M059J (cell line): ENCODE measurements around the gene TRMT10C. TPM values are rescaled to one million over a fixed set of nuclear protein-coding genes. Genes with fewer than 3 reads are reported as not detected.
"Not testable (repeated sequence)": the region's sequence is repeated elsewhere in the genome, so short reads cannot be mapped to it uniquely, and the experiment has no call there.

Experiments
- DNase-seq: peaks from one replicate; pipeline ENCODE4 v3.0.0-alpha.2; 2012; ENCODE audit warnings: low read depth
- total RNA-seq: library from RNA; depleted of rRNA; stranded (reverse); fragments of >200 nt; shearing (Covaris generic); gene quantifications from 2 replicates; pipeline ENCODE4 v1.2.3, GENCODE V29; 2014

Gene TRMT10C
- total RNA-seq, 1 experiment from 2014 or later = 53.6 TPM

DNA sequence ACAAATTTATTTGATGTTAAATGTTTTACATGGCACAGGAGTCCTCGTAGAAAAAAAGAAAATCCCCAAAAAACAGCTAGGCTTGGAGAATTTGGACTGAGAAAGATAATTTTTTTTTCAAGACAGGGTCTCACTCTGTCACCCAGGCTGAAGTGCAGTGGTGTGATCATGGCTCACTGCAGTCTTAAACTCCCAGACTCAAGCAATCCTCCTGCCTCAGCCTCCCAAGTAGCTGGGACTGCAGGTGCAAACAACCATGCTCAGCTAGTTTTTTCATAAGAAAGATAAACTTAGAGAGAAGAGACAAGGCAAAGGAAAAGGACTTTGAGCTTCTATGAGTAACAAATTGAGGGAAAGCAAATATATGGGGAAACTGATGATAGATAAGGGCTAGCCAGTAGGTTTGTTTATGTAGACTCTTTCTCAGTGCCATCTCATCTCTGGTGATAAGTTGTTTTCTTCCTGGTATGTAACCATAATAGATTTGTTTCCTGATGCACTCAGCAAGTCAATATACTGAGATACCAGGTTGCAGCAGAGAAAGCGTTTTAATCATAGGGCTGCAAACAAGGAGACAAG, 13.1 kb upstream of the TRMT10C start:
- DNase-seq = no peak

DNA sequence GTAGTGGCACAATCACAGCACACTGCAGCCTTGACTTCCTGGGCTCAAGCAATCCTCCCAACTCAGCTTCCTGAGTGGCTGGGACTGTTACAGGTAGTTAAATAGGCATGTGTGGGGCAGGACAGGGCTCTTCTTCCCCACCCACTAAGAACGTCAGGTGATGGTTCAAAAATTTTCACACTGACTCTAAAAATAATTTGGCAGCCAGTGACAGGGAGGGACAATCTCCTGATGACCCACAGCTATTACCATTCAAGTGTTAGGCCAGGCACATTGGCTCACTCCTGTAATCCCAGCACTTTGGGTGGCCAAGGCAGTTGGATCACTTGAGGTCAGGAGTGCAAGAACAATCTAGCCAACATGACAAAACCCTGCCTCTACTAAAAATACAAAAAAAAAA, 12.2 kb upstream of the TRMT10C start:
- no peak for DNase-seq

DNA sequence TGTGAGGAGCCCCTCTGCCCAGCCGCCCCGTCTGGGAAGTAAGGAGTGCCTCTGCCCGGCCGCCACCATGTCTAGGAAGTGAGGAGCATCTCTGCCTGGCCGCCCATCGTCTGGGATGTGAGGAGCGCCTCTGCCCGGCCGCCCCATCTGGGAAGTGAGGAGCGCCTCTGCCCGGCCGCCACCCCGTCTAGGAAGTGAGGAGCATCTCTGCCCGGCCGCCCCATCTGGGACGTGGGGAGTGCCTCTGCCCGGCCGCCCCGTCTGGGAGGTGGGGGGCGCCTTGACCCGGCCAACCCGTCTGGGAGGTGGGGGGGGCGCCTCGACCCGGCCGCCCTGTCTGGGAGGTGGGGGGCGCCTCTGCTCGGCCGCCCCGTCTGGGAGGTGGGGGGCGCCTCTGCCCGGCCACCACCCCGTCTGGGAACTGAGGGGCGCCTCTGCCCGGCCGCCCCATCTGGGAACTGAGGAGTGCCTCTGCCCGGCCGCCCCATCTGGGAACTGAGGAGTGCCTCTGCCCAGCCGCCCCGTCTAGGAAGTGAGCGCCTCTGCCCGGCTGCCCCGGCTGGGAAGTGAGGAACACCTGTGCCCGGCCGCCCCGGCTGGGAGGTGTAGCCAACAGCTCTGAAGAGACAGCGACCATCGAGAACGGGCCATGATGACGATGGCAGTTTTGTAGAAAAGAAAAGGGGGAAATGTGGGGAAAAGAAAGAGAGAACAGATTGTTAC, 10.1 kb upstream of the TRMT10C start:
- DNase-seq = not testable (repeated sequence)

DNA sequence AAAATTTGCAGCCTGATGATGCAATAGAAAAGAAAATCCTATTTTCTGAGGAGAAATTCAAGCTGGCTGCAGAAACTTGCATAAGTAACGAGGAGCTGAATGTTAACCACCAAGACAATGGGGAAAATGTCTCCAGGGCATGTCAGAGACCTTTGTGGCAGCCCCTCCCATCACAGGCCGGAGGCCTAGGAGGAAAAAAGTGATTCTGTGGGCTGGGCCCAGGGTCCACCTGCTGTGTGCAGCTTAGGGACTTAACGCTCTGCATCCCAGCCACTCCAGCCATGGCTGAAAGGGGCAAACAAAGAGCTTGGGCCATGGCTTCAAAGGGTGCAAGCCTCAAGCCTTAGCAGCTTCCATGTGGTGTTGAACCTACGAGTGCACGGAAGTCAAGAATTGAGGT, 8.3 kb upstream of the TRMT10C start:
- not testable (repeated sequence) for DNase-seq

DNA sequence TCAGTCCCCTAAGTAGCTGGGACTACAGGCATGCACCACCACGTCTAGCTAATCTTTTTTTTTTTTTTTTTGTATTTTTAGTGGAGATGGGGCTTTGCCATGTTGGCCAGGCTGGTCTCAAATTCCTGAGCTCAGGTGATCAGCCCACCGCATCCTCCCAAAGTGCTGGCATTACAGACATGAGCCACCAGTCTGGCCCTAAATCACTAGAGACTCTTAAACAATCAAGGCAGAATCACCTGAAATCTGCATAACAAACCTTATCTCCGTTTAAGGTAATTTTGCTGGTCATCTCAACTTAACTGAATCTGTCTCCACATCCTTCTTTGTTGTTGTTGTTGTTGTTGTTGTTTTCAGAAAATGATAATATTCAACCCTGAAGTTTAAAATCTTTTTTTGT, 5.6 kb upstream of the TRMT10C start:
- DNase-seq = no peak

DNA sequence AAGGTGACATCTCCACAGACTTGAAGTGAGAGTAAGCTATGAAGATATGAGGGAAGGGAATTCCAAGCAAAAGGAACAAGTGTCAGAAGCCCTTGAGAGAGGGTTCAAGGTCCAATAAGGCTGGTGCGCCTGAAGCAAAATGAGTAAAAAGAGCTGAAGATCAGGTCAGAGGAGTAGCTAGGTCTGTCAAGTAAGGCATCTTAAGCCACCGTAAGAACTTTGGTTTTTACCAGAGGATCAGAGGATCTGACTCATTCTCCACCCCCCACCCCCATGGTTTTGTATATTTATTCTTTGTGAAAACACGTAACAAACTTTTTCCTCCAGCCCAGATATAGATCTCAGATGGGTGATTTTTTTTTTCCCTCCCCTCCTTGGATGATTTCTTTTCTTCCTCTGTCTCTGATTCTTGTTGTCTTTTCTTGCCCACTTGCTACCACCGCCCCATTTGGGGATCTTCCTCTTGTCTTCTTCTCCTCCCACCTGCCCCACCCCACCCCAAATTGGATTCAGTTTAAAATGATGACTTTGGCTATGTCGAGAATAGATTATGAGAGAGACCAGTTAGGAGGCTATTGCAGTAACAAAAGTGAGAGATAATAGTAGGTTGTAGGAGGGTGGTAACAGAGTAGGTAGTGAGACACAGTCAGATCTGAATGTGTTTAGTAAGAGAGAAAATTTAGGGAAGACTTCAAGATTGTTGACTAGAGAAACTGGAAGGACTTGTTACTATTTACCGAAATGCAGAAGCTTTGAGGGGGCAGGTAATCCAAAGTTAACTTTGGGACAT, 6.1 kb downstream of the TRMT10C start:
- DNase-seq = peak; percentile 90

DNA sequence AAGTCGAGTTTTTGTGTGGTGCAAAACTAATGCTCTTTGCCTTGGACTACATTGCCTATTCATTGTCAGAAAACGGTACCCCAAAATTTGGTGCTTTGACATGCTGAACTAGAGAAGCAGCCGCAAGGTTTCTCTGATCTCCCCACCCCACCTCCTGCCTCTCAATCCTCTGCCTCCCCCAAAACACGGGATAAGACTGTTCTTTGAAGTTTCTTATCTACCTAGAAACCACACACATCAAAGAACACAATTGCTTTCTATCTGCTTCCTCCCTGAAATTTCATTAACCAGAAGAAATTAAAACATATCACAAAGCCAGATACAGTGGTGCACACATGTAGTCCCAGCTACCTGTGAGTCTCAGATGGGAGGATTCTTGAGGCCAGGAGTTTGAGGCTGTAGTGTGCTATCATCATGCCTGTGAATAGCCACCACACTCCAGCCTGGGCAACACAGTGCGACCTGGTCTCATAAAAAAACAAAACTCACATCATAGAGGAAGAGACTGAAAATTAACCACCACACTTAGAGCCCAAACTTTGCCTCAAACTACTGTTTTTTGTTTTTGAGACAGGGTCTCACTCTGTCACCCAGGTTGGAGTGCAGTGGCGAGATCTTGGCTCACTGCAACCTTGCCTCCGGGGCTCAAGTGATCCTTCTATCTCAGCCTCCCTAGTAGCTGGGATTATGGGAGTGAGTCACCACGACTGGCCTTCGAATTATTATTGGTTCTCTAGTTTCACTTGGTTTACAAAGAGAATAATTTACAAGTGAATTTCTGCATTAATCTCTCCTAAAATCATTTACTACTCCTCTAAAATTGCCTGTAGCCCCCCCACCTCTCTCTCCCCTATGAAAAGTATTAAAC, 9.6 kb downstream of the TRMT10C start:
- DNase-seq = peak; percentile 69

DNA sequence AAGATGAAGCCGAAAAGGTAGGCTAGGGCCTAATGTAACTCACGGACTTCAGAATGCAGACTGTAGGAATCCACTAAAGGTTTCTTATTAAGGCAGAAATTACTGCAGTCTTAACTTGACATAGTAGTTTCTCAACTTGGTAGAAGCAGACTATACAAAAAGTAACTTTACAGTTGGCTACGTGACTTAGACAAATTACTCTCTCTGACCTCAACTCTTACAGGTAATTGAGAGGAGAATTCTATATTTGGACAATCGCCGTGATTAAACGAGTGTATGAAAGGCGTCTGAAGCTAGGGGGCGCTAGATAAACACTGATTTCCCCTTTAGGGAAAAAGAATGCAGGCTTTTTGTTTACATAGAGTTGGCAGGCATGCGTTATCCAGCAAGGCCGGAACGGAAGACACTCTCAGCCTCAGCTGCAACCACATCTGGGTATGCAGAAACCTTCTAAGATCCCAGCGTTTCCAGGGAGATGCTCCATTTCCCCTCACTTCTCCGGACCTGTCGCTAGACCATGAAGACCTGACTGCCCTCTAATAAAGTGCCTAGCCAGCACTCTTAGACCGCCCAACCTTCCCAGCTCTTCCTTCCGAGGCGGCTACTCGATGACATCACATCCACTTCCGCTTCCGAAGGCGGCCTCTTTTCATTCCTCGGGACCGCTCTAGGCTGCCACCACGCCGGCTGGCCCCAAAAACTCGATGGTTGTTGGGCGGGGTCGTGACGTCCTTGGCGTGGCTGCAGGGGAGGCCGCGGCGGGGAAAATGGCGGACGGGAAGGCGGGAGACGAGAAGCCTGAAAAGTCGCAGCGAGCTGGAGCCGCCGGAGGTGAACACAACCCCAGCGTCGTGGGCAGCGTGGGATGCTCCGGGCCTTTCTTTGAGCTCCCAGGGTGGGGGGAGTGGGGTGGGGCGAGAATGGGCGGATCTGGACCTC, 12.1 kb downstream of the TRMT10C start, which contains the start of gene PCNP:
PCNP (plus strand) TSS at position 732 of the 939 bp plus-strand sequence; CDS start at position 768, 36 bp downstream.
- peak; percentile 100 for DNase-seq

DNA sequence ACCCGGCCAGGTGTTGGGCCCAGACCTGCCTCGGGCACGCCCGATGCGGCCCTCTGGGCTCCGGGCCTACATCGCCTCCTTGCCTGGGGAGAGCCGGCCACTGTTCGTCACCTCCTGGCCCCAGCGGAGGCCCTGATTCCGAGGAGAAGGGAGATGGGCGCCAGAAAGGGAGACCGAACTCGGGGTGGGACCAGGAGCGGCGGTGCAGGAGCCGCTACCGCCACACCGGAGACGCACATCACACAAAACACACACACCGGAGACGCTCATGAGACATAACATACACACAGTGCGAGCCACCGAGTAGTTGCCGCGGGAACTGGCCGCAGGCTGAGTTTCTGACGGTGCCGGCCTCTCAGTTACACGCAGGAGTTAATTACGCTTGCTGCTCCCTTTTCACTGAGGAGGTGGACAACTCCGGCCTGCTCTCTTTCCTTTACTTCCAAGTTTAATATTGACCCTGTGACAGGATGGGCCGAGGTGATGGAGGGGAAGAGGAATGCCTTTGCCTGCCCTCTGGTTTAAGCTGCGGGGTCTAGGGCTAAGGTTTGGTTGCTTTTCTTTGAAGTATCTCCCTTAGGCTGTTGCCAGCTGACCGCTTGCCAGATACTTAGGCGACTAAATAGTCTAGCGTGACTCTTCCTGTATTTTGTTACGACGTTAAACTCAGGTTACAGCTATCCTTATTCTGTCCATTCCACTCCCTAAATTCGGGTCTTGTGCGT, 12.9 kb downstream of the TRMT10C start:
- peak; percentile 85 for DNase-seq

DNA sequence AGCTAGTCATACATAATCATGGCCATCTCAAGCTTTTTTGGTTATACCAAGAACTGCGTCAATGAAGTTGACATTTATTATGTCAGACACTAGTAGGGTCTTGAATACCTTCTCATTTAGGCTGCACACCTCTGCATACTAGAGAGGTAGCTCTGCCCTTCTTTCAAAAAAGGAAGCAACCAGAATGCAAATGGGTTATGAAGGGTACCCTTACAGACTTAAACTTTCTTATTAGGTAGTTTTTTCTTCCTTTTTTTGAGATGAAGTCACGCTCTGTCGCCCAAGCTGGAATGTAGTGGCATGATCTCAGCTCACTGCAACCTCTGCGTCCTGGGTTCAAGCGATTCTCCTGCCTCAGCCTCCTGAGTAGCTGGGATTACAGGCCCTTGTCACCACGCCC, 15.6 kb downstream of the TRMT10C start:
- no peak for DNase-seq

DNA sequence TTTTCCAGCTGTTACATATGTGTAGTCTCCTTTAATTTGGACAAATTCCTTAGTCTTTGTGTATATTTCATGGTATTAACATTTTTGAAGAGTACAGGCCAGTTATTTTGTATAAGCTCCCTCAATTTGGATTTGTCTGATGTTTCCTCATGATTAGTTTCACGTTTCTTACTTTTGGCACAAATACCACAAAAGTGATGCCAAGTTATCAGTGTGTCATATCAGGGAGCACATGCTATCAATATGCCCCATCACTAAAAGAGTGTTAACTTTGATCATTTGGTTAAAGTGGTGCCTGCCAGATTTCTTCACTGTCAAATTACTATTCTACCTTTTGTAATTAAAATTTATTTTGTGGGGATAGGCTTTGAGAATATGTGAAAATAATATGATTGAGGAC, 26.9 kb downstream of the TRMT10C start:
- no peak for DNase-seq

DNA sequence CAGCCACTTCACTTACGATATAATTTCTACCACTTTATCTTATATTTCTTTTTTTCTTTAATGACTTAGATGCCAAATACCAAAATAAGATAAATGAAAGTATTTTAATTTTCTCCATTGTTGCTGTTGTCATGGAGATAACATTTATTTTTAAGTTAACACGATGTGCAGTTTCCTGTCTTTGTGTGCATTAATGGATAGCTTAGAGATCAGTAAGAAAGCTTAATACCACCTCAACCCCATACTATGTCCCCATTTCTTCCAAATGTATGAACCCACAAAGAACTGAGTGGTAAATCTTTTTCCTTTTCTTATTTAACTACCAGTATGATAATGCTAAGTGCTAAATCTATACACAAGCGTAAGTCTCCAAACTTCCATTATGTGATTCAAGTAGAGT, 29.4 kb downstream of the TRMT10C start:
- no peak for DNase-seq

DNA sequence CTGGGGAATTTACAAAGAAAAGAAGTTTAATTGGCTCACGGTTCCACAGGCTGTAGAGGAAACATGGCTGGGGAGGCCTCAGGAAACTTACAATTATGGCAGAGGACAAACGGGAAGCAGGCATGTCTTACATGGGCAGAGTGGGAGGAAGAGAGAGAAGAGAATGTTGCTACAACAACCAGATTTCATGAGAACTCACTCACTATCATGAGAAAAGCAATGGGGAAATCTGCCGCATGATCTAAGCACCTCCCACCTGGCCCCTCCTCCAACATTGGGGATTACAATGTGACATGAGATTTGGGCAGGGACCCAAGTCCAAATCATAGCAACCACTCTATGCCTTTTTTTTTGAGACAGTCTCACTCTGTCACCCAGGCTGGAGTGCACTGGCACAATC, 41.1 kb downstream of the TRMT10C start:
- DNase-seq = no peak

DNA sequence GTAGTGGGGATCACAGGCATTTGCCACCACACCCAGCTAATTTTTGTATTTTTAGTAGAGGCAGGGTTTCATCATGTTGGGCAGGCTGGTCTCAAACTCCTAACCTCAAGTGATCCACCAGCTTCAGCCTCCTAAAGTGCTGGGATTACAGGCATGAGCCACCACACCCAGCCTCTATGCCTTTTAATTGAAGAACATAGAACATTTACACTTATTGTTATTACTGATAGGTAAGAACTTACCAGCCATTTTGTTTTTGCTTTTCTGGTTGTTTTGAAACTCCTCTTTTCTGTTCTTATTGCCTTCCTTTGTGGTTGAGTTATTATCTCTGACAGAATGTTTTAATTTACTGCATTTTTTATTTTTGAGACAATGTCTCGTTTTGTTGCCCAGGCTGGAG, 41.5 kb downstream of the TRMT10C start:
- no peak for DNase-seq

DNA sequence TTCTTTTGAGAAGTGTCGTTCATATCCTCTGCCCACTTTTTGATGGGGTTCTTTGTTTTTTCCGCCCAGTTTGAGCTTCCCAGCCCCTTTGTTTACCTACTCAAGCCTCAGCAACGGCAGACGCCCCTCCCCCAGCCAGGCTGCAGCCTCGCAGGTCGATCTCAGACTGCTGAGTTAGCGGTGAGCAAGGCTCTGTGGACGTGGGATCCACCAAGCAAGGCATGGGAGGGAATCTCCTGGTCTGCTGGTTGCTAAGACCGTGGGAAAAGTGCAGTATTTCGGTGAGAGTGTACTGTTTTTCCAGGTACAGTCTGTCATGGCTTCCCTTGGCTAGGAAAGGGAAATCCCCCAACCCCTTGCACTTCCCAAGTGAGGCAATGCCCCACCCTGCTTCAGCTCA, 43.7 kb downstream of the TRMT10C start:
- not testable (repeated sequence) for DNase-seq

DNA sequence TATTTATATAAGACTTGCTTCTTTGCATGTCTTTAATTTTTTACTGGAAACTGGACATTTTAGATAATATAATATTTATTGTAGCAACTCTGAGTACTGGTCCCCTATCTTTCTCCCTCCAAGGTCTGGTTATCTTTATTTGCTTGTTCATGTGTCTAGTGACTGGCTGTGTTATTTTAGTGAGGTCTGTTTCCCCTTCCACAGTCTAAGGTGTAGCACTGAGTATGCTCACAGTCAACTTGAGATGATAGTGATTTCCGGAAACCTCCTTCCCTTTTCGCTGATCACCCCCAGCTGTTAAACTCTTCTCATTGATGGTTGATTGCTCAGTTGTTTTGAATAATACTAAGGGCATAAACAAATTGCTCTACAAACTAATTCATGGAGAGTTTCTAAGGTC, 49.4 kb downstream of the TRMT10C start:
- no peak for DNase-seq

DNA sequence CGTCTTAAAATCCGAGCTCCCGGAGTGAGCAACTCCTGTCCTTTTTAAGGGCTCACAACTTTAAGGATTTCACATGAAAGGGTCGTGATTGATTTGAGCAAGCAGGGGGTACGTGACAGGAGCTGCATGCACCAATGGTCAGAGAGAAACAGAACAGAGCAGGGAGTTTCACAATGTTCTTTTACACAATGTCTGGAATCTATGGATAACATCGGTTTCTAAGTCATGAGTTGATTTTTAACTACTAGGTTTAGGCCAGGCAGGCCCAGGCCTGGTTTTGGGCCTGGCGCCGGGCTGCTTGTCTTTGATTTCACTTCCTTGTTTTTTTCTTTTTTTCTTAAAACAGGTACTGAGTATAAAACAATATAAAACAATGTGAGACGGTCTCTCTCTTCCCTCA, 51.3 kb downstream of the TRMT10C start:
- DNase-seq = not testable (repeated sequence)

DNA sequence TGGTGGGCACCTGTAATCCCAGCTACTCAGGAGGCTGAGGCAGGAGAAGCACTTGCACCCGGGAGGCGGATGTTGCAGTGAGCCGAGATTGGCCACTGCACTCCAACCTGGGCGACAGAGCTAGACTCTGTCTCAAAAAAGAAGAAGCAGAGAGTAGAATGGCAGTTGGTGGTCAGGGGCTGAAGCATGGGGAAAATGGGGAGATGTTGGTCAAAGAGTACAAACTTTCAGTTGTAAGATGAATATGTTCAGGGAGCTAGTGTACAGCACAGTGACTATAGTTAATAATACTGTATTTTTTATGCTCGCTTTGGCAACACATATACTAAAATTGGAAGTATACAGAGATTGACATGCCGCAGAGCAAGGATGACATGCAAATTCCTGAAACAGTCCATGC, 53.9 kb downstream of the TRMT10C start:
- no peak for DNase-seq
